Rectal smooth muscle tissue (tissue), 1 donor: Measurements from ENCODE around the gene TMEM200C.

ENCODE experiments used
- H3K27ac ChIP-seq: one replicate; pipeline ENCODE4 v1.7.0; 2013; ENCODE audit warnings: low read depth, low read length, inconsistent platforms
- H3K27me3 ChIP-seq: one replicate; pipeline ENCODE4 v1.7.0; 2013; ENCODE audit warnings: low read length; ENCODE audit not compliant: control insufficient read depth, insufficient read depth
- H3K36me3 ChIP-seq: one replicate; pipeline ENCODE4 v1.7.0; 2013; ENCODE audit warnings: low read length; ENCODE audit not compliant: control insufficient read depth, insufficient read depth
- H3K4me1 ChIP-seq: one replicate; pipeline ENCODE4 v1.7.0; 2013; ENCODE audit warnings: low read length; ENCODE audit not compliant: control insufficient read depth, insufficient read depth
- H3K4me3 ChIP-seq: one replicate; pipeline ENCODE4 v1.7.0; 2013; ENCODE audit warnings: low read length
- H3K9ac ChIP-seq: one replicate; pipeline ENCODE4 v1.7.0; 2013; ENCODE audit warnings: low read length

The TMEM200C gene

DNA sequence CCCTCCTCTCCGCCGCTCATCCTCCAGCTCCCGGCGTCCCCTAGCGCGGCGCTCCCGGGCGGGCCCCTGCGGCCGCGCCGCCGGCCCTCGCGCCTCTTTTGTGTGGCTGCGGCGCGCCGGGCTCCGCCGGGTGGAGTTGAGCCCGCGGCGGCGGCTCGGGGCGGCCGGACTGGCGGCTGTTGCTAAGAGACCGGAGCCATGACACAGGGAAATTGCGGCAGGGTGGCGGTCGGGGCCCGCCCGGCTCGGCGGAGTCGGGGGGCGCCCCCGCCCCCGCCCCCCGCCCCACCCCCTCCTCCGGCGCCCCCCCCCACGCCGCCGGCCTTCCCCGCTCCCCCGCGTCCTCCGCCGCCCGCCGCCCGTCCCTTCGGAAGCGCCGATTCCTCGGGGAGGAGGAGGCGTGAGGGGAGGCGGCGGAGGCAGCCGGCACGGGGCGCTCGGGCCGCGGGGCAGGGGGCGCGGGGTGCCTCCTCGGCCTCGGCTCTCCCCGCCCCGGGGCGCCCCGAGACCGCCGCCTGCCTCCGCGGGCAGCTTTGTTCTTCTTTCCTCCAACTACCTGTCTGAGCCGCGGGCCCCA, at the start of gene TMEM200C:
TMEM200C (minus strand) TSS at position 224 of the 577 bp plus-strand sequence. CDS start 3,459 bp downstream, outside the sequence.
- Histone ChIP-seq H3K27me3 (peaks cover 19% of the 10 kb centered on the region), H3K27ac (no peak within 1 kb of the TSS), H3K36me3 (no peaks in the 10 kb centered on the region), H3K9ac (no peak within 1 kb of the TSS), H3K4me1 (no peaks in the 10 kb centered on the region), H3K4me3 (peak within 1 kb of the TSS; percentile 56)

DNA sequence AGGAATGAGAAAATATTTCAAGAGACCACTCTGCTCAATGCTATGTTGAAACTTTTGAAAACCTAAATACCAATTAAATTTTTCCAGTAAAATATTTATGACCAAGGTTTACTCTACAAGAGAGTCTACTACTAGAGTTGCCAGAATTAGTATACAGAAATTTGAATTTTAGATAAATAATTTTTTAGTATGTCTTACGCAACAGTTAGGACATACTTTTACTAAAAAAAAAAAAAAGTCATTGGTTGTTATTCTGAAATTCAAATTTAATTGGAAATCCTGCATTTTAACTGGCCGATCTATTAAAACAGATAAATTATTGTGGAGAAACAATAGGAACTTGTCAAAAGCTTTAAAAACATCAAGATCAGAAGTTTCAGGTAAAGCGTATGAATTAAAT, 49.1 kb upstream of the TMEM200C start:
- H3K4me1 ChIP-seq, result no peaks in the 10 kb centered on the region
- H3K27ac ChIP-seq, result no peak overlapping the region
- no peak overlapping the region for H3K9ac ChIP-seq
- no peak overlapping the region for H3K4me3 ChIP-seq
- H3K27me3 ChIP-seq, result no peaks in the 10 kb centered on the region
- H3K36me3 ChIP-seq, result no peaks in the 10 kb centered on the region

DNA sequence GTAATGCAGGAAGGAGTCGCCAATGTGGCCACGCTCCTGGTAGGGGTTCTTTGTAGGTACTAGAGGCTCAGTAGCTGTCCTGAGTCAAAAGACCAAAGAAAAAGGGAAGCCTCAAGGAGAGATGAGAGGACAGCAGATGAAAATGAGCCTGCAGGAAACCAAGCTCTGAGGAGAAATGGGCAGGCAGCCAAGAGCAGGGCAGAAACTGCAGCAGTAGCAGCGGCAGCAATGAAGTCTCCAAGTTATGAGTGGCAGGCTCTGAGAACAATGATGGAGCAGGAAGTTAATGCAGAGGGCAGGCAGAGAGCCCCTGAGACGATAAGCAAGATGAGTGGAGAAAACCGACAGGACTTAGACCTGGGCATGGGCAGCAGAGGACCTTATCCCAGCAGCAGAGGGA, 48.2 kb upstream of the TMEM200C start:
- H3K4me1 ChIP-seq, result no peaks in the 10 kb centered on the region
- H3K27ac ChIP-seq, result no peak overlapping the region
- H3K36me3 ChIP-seq, result no peaks in the 10 kb centered on the region
- no peaks in the 10 kb centered on the region for H3K27me3 ChIP-seq
- no peak overlapping the region for H3K9ac ChIP-seq
- no peak overlapping the region for H3K4me3 ChIP-seq

DNA sequence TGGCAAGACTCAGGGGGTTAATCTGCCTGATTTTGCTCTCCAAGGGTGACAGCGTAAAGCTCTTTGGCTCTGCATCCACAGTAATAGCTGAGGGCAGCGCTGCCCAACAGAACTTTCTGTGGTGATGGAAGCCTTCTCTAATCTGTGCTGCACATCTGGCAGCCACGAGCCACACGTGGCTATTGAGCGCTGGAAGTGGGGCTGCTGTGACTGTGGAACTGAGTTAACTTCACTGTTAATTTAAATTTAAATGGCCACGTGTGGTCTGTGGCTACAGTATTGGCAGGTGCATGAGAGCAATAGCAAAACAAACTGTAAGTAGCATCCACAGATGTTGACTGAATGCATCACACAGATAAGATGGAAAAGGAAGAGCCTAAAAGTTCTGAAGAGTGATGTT, 47.3 kb upstream of the TMEM200C start:
- no peak overlapping the region for H3K4me3 ChIP-seq
- H3K9ac ChIP-seq, result no peak overlapping the region
- no peaks in the 10 kb centered on the region for H3K27me3 ChIP-seq
- H3K27ac ChIP-seq, result no peak overlapping the region
- H3K36me3 ChIP-seq, result no peaks in the 10 kb centered on the region
- H3K4me1 ChIP-seq, result no peaks in the 10 kb centered on the region

DNA sequence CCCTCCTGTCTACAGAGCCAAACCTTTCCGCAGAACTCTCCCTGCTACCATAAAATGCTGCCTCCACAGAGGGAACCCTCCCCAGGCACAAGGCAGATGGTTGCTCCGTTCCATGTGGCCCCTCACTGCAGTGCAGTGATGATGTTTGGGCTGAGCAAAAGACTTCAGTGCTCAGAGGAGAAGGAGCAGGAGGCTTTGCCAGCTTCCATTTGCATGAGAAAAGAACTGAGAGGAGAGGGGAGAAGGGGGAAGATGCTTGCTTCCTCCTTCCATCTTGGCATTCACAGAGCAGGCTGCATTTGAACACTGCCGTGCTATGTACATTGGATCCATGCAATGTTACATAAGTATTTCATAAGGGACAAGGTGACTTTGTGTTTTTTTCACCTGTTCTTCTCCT, 46.6 kb upstream of the TMEM200C start:
- no peaks in the 10 kb centered on the region for H3K27me3 ChIP-seq
- H3K4me3 ChIP-seq, result no peak overlapping the region
- no peaks in the 10 kb centered on the region for H3K36me3 ChIP-seq
- H3K9ac ChIP-seq, result no peak overlapping the region
- no peak overlapping the region for H3K27ac ChIP-seq
- H3K4me1 ChIP-seq, result no peaks in the 10 kb centered on the region

DNA sequence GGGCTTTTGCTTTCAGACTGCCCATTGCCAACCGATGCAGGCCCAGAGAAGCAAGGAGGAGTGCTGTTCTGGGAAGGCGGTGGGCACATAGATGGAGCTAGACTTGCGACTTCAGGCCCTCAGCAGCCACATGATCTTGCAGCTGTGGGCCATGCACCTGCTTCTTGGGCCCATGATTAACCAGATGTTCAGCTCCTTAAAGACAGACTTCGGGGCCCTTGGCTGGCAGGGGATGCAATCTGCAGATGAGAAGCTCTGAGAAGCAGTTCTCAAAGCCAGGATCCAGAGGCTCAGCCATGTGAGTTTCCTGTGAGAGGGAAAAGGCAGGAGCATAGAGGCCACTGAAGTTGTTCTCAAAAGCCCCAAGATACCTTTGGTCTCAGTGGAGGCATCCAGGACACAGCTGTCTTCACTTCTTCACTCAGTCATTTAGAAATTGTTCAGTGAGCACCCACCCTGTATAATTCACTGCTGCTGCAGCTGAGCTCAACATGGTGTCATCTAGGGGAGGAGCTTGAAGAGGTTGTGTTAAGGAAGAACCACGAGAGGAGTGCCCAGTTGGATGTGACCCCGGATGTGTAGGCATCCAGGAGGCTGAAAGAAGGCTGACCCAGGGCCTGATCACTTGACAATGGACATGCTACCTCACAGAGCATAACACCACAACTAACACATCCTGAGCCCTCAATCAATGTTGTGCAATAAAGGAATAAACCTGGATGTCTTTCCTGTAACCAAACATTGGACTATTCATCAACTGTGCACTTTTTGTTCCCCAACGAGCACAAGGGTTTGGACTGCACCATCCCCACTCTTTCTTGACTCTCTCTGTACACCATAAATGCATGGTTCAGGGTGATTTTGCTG, 44.7 kb upstream of the TMEM200C start:
- Histone ChIP-seq H3K36me3 (no peaks in the 10 kb centered on the region), H3K27ac (no peak overlapping the region), H3K9ac (no peak overlapping the region), H3K27me3 (no peaks in the 10 kb centered on the region), H3K4me3 (no peak overlapping the region), H3K4me1 (no peaks in the 10 kb centered on the region)

DNA sequence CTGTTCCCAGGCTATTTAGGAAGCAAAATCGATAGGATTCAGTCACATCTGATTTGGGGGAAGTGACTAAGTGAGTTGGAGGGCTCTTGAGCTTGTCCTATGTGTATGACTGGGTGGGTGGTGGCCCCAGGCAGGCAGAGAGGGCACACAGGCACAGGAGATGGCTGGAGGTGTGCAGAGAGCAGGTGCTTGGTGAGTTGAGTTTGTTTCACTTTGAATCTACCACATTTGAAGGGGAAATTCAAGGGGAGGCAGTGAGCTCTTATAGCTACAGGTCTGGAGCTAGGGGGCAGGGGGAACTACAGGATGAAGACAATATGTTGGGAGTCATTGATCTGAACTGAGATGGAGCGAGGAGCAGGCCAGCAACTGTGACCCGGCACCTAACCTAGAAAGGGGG, 42.5 kb upstream of the TMEM200C start:
- H3K27ac ChIP-seq, result no peak overlapping the region
- no peaks in the 10 kb centered on the region for H3K27me3 ChIP-seq
- no peak overlapping the region for H3K9ac ChIP-seq
- no peaks in the 10 kb centered on the region for H3K36me3 ChIP-seq
- H3K4me1 ChIP-seq, result no peaks in the 10 kb centered on the region
- H3K4me3 ChIP-seq, result no peak overlapping the region

DNA sequence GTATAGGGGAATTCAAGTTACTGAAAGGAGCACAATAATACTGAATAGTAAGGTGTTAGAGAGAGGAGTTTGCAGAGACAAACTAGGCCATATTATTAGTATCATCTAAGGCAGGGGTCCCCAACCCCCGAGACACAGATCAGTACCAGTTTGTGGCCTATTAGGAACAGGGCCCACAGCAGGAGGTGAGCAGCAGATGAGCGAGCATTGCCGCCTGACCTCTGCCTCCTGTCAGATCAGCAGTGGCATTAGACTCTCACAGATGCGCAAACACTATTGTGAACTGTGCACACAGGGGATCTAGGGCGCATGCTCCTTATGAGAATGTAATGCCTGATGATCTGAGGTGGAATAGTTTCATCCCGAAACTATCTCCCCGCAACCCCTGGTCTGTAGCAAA, 41.8 kb upstream of the TMEM200C start:
- Histone ChIP-seq H3K27me3 (no peaks in the 10 kb centered on the region), H3K4me1 (no peaks in the 10 kb centered on the region), H3K36me3 (no peaks in the 10 kb centered on the region), H3K27ac (no peak overlapping the region), H3K4me3 (no peak overlapping the region), H3K9ac (no peak overlapping the region)

DNA sequence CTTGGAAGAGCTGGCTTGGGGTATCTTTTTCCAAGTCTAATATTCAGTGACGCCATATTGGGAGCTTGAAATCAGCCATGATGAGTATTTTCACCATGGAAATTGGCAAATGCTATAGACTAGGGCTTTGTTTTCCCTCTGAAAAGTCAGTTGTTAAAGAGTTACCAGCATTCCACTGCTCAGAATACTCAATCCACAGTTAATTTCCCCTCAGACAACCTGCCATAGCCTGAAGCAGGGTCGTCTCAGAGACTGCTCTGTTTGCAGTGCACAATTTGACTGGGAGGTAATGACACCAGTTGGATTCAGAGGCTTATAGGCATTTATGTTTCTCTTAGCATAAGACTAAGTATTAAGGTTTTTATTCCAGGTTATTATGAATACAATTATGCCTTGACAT, 35.5 kb upstream of the TMEM200C start:
- Histone ChIP-seq H3K4me3 (no peak overlapping the region), H3K4me1 (no peaks in the 10 kb centered on the region), H3K36me3 (no peaks in the 10 kb centered on the region), H3K9ac (no peak overlapping the region), H3K27ac (no peak overlapping the region), H3K27me3 (no peaks in the 10 kb centered on the region)

DNA sequence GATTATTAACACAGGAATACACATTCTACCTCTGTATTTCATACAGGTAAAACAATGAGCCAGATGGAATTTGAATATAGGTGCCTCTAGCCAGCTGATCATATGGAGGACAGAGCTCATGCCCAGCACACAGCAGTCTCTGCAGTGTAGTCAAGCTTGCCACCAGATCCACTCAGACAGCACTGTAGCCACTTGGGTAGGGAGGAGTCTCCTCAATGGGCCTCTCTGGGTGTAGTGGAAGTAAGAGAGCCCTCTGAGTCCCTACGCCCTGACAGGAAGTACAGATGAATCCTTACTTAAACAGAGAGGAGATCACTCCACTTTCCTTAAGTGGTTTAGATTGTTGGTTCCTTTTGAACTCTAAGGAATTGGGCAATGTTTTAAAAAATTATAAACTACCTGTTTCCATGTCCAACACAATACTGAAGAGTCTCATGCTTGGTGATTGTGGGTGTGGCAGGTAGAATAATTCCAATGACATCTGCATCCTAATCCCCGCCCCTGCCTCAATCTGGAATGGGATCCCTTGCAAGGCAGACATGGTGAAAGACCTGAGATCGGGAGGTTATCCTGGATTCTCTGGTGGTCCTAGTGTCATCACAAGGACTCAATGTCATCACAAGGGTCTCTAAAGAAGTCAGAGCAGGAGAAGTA, 23.0 kb upstream of the TMEM200C start:
- no peaks in the 10 kb centered on the region for H3K36me3 ChIP-seq
- no peaks in the 10 kb centered on the region for H3K27me3 ChIP-seq
- no peak overlapping the region for H3K27ac ChIP-seq
- no peak overlapping the region for H3K4me3 ChIP-seq
- no peaks in the 10 kb centered on the region for H3K4me1 ChIP-seq
- H3K9ac ChIP-seq, result no peak overlapping the region

DNA sequence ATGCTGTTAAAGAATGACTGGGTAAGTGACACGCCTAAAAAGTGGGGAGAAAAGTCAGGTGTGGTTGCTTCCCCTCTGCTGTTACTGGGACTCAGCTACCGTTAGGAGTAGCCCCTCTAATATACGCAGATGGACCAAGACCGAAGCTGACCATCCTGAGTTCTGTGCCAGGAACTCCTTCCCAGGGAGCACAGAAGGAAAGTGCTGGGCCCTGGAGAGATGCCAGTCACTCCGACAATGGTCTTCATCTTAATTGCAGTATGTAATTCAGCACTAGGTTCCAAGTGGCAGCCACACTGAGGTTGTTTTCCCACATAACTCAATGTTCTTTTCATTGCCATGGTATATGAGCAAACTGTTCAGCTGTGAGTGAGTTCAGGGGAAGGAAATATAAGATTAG, 19.6 kb upstream of the TMEM200C start:
- Histone ChIP-seq H3K4me1 (no peaks in the 10 kb centered on the region), H3K27me3 (no peaks in the 10 kb centered on the region), H3K9ac (no peak overlapping the region), H3K27ac (no peak overlapping the region), H3K4me3 (no peak overlapping the region), H3K36me3 (no peaks in the 10 kb centered on the region)

DNA sequence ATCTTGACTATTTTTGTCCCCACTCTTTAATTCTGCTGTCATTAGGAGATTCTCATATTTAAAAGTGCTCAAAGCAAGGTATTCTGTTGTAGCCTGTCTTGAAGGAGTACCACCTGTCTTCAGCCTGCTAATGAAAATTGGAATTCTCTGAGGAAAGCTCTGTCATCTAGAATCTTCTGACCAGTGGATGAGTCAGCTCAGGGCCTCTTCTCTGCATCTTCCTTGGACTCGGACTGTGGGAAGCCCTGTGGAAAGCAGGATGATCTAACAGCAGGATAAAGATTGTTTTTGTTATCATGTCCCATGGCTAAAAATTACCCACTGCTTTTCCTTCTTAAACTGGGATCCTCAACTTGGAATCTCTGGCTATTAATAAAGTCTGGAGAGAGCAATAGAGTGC, 18.7 kb upstream of the TMEM200C start:
- Histone ChIP-seq H3K4me1 (no peaks in the 10 kb centered on the region), H3K27ac (no peak overlapping the region), H3K9ac (no peak overlapping the region), H3K4me3 (no peak overlapping the region), H3K27me3 (no peaks in the 10 kb centered on the region), H3K36me3 (no peaks in the 10 kb centered on the region)
